ENCODE results near the gene SMAD7.

SMAD7 gene

GRCh38 chr18:48986851-48987761, 36.3 kb upstream of the SMAD7 start:
- in situ Hi-C loops (cut with MboI; ENCODE audit: low pct_unique_long_range_greater_than_20kb, low sequenced_read_pairs, unreplicated experiment) = no loop called here
- no peak for TF ChIP-seq CTCF (IDR thresholded peaks at IDR 0.05; ENCODE audit: extremely low read depth, insufficient read depth, missing control alignments)
- DNase-seq (ENCODE audit: low spot score) = no peak

GRCh38 chr18:48985161-48985560, 34.4 kb upstream of the SMAD7 start:
- TF ChIP-seq CTCF (IDR thresholded peaks at IDR 0.05; ENCODE audit: extremely low read depth, insufficient read depth, missing control alignments) = no peak
- no peak for DNase-seq (ENCODE audit: low spot score)
- in situ Hi-C loops (cut with MboI; ENCODE audit: low pct_unique_long_range_greater_than_20kb, low sequenced_read_pairs, unreplicated experiment) = no loop called here

- no peak for DNase-seq (ENCODE audit: low spot score)
- in situ Hi-C loops (cut with MboI; ENCODE audit: low pct_unique_long_range_greater_than_20kb, low sequenced_read_pairs, unreplicated experiment) = no loop called here
- TF ChIP-seq CTCF (IDR thresholded peaks at IDR 0.05; ENCODE audit: extremely low read depth, insufficient read depth, missing control alignments) = no peak
Observed at GRCh38 chr18:48983793-48984437, 33.1 kb upstream of the SMAD7 start.

GRCh38 chr18:48982266-48982665, 31.5 kb upstream of the SMAD7 start:
- DNase-seq (ENCODE audit: low spot score) = no peak
- in situ Hi-C loops (cut with MboI; ENCODE audit: low pct_unique_long_range_greater_than_20kb, low sequenced_read_pairs, unreplicated experiment) = no loop called here
- no peak for TF ChIP-seq CTCF (IDR thresholded peaks at IDR 0.05; ENCODE audit: extremely low read depth, insufficient read depth, missing control alignments)

- in situ Hi-C loops (cut with MboI; ENCODE audit: low pct_unique_long_range_greater_than_20kb, low sequenced_read_pairs, unreplicated experiment) = no loop called here
- TF ChIP-seq CTCF (IDR thresholded peaks at IDR 0.05; ENCODE audit: extremely low read depth, insufficient read depth, missing control alignments) = no peak
Observed at GRCh38 chr18:48979944-48980890, 29.5 kb upstream of the SMAD7 start.

GRCh38 chr18:48977914-48978313, 27.1 kb upstream of the SMAD7 start:
- no peak for DNase-seq (ENCODE audit: low spot score)
- in situ Hi-C loops (cut with MboI; ENCODE audit: low pct_unique_long_range_greater_than_20kb, low sequenced_read_pairs, unreplicated experiment) = no loop called here
- TF ChIP-seq CTCF (IDR thresholded peaks at IDR 0.05; ENCODE audit: extremely low read depth, insufficient read depth, missing control alignments) = no peak

More at GRCh38 chr18:48979944-48980890, 29.5 kb upstream of the SMAD7 start:
- no peak for DNase-seq (ENCODE audit: low spot score)
